Mesodermal cell (in vitro differentiated cells): ENCODE data around the gene HSPA9.
"Not testable (repeated sequence)": the region's sequence is repeated elsewhere in the genome, so short reads cannot be mapped to it uniquely, and the experiment has no call there.

ENCODE experiments used
- H3K27ac ChIP-seq: 2 replicates; pipeline ENCODE4 v1.7.0; 2013; ENCODE audit warnings: mild to moderate bottlenecking, low read depth, low read length, moderate library complexity; ENCODE audit not compliant: severe bottlenecking
- H3K36me3 ChIP-seq: 2 replicates; pipeline ENCODE4 v1.7.1; 2013; ENCODE audit warnings: mild to moderate bottlenecking, low read length, moderate library complexity; ENCODE audit not compliant: control insufficient read depth, insufficient read depth
- H3K4me1 ChIP-seq: one replicate; pipeline ENCODE4 v1.7.1; 2013; ENCODE audit warnings: mild to moderate bottlenecking, low read length; ENCODE audit not compliant: insufficient read depth, control insufficient read depth, poor library complexity, severe bottlenecking
- H3K4me3 ChIP-seq: 2 replicates; pipeline ENCODE4 v1.7.0; 2013; ENCODE audit warnings: low read length, control low read depth, mild to moderate bottlenecking; ENCODE audit not compliant: insufficient read depth, poor library complexity, severe bottlenecking; ENCODE audit errors: extremely low read depth
- H3K9me3 ChIP-seq: 2 replicates; pipeline ENCODE4 v1.7.1; 2013; ENCODE audit warnings: mild to moderate bottlenecking, low read length, moderate library complexity; ENCODE audit not compliant: control insufficient read depth
- WGBS, 2 experiments: methylation state at CpG; one replicate each; pipeline ENCODE4 v1.1.5; 2013; ENCODE audit warnings: missing lambda C conversion rate in 2 of 2; ENCODE audit not compliant: insufficient coverage in 2 of 2; 5-methylcytosine and 5-hydroxymethylcytosine counted together

HSPA9 gene

DNA sequence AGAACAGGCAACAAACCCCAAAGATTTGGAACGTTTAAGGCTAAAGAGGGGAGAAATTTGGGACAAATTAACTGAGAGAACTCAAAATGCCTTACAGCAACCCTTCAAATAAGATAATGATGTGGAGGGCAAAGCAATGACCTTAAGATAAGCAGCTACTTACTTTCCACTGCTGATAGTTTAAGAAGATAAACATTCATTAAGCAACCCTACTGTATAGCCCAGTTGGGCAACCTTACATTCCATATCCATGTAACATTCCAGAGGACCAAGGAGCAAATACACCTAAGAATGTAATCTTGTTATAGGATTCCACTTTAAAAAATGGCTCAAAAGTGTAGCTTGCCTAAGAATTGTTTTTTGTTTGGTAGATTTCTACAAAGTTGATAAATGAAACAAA is 47.0 kb downstream of the HSPA9 start:
- Histone ChIP-seq H3K9me3 (no peaks in the 10 kb centered on the region), H3K4me1 (peaks cover 14% of the 10 kb centered on the region), H3K4me3 (no peak overlapping the region), H3K36me3 (peaks cover 86% of the 10 kb centered on the region), H3K27ac (no peak overlapping the region)
- 83% methylated on average over 1 of the region's 1 CpG; no CpG with 5 or more reads in 1 of the 2 experiments for WGBS, 2 experiments

DNA sequence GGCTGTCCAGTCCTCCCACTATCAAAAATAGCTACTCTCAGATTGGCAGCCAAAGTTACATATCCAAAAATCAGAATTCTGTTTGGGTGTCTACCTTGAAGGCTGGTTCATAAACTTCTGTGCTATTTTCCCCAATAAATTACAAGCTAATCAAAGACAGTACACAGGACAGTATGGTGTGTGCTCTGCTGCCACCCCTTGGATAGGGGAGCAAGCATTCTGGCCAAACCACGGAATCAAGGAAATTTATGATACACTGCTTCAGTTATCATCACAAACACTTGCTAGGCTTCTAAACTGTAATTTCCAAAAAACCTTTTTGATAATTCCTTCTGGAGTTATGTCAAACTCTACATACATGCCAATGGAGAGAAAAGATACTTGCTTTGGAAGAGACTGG is 48.0 kb downstream of the HSPA9 start:
- WGBS, 2 experiments, result 100% methylated on average over 1 of the region's 1 CpG; no CpG with 5 or more reads in 1 of the 2 experiments
- no peak overlapping the region for H3K27ac ChIP-seq
- H3K9me3 ChIP-seq, result no peaks in the 10 kb centered on the region
- H3K4me3 ChIP-seq, result no peak overlapping the region
- peaks cover 81% of the 10 kb centered on the region for H3K36me3 ChIP-seq
- peaks cover 16% of the 10 kb centered on the region for H3K4me1 ChIP-seq

DNA sequence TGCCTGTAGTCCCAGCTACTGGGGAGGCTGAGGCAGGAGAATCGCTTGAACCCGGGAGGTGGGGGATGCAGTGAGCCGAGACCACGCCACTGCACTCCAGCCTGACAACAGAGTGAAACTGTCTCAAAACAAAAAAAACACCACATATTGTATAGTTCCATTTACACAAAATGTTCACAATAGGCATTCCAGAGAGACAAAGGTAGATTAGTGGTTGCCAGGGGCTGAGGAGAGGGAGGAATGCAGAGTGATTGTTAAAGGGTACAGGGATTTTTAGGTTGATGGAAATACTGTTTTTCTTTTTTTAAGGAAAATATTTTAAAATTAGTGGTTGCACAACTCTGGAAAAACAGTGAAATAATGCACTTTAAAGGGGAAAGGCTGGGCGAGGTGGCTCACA is 51.8 kb downstream of the HSPA9 start:
- Histone ChIP-seq H3K36me3 (peaks cover 66% of the 10 kb centered on the region), H3K27ac (peak overlapping the region; percentile 36), H3K9me3 (no peaks in the 10 kb centered on the region), H3K4me3 (no peak overlapping the region), H3K4me1 (peaks cover 10% of the 10 kb centered on the region)
- WGBS, 2 experiments, result 87 to 98% methylated on average over 3 to 5 of the region's 5 CpGs

DNA sequence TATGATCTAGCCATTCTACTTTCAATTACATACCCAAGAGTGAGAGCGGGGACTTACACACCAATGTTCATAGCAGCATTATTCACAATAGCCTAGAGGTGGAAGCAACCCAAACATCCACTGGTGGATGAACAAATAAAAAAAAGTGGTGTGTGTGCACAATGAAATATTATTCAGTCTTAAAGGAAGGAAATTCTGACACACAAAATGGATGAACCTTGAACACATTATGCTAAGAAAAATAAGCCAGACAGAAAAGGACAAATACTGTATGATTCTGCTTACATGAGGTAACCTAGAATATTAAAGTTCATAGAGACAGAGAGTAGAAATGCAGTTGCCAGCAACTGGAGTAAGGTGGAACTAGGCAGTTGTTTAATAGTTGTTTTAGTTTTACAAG is 54.2 kb downstream of the HSPA9 start:
- Histone ChIP-seq H3K27ac (no peak overlapping the region), H3K4me3 (no peak overlapping the region), H3K36me3 (peaks cover 68% of the 10 kb centered on the region), H3K9me3 (no peaks in the 10 kb centered on the region), H3K4me1 (peaks cover 5% of the 10 kb centered on the region)
- WGBS, 2 experiments, result no CpG with 5 or more reads among the region's 1 CpG

DNA sequence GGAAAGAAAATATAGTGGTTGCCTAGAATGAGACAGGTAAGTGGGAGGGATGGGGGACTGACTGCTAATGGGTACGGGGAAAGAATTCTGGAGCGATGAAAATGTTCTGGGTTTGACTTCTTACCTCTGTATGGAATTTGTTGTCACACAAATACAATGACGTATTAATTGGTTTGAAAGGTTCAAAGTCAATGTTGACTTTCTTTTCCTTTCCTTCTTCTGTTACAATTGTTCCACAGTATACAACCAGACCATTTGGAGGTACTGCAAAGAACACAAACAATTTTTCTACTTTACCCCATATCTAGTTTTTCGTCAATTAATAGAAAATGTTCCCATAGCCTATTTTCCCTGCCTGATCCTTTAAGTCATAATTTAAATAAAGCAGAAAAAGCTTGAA is 57.8 kb downstream of the HSPA9 start:
- no peak overlapping the region for H3K4me3 ChIP-seq
- peaks cover 79% of the 10 kb centered on the region for H3K36me3 ChIP-seq
- H3K4me1 ChIP-seq, result peaks cover 4% of the 10 kb centered on the region
- 92 to 100% methylated on average over 2 of the region's 4 CpGs for WGBS, 2 experiments
- H3K9me3 ChIP-seq, result no peaks in the 10 kb centered on the region
- H3K27ac ChIP-seq, result no peak overlapping the region

DNA sequence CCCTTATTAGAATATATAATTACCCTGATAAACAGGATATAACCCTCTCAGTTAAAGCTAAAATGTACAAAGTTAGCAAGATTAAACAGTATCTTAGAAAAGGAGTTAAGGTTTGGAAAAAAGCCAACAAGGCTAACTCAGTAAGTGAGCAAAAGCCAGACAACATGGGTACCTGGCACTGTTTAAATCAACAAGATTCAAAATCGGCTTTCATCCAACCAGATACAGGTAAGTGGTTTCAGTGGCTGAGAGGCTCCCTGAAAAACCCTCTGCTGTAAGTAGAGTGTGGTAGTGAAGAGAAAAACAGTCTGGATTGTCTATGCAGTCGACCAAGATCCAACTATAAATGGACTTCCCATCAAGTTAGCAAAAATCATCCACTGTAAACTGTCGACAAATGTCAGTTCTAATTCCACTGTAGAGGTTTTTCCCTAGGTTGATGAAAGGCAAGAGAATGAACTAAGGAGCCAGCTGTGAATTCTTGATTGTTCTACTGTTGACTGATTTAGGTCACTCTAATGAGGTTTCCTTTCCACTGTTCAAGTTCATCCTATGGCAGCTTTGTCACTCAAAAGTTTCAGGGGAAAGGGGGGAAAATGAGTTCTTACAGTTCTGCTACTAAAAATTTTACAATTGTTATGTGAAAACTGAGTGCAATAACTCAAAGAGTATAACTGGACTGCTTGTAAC is 59.5 kb downstream of the HSPA9 start:
- no peak overlapping the region for H3K27ac ChIP-seq
- H3K9me3 ChIP-seq, result no peaks in the 10 kb centered on the region
- H3K36me3 ChIP-seq, result peaks cover 88% of the 10 kb centered on the region
- H3K4me3 ChIP-seq, result no peak overlapping the region
- 92 to 100% methylated on average over 2 of the region's 3 CpGs for WGBS, 2 experiments
- H3K4me1 ChIP-seq, result peaks cover 4% of the 10 kb centered on the region

DNA sequence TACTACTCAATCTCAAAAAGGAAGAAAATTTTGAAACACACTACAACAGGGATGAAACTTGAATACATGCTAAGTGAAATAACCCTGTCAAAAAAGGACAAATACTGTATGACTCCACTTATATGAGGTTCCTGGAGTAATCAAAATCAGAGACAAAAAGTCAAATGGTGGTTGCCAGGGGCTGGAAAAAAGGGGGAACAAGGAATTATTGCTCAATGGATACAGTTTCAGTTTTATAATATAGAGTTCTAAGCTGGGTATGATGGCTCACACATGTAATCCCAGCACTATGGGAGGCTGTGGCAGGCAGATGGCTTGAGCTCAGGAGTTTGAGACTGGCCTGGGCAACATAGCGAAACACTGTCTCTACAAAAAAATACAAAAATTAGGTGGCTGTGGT is 61.2 kb downstream of the HSPA9 start:
- 100% methylated on average over 1 of the region's 1 CpG; no CpG with 5 or more reads in 1 of the 2 experiments for WGBS, 2 experiments
- Histone ChIP-seq H3K4me1 (peaks cover 4% of the 10 kb centered on the region), H3K27ac (no peak overlapping the region), H3K36me3 (peaks cover 92% of the 10 kb centered on the region), H3K4me3 (no peak overlapping the region), H3K9me3 (no peaks in the 10 kb centered on the region)

DNA sequence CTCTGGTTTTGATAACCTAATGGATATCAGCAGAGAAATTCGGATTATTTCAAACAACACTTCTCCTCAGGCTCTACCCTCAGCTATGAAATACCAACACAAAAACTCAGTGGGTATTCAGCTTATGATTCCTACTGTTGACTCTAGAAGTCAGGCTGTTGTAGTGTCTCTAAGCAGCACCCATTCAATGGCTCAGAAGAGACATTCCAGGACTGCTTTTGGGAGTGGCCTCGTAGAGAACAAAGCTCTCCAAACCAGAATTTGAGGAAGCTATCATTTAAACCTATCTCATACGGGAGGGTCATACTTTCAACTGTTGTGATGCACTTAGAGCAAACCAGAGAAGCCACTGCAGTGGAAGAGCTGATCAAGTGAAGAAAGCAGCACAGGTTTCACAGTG is 66.2 kb downstream of the HSPA9 start:
- Histone ChIP-seq H3K9me3 (no peaks in the 10 kb centered on the region), H3K36me3 (peaks cover 75% of the 10 kb centered on the region), H3K27ac (no peak overlapping the region), H3K4me1 (peaks cover 4% of the 10 kb centered on the region), H3K4me3 (no peak overlapping the region)
- WGBS, 2 experiments, result 86 to 100% methylated on average over 1 to 2 of the region's 3 CpGs

DNA sequence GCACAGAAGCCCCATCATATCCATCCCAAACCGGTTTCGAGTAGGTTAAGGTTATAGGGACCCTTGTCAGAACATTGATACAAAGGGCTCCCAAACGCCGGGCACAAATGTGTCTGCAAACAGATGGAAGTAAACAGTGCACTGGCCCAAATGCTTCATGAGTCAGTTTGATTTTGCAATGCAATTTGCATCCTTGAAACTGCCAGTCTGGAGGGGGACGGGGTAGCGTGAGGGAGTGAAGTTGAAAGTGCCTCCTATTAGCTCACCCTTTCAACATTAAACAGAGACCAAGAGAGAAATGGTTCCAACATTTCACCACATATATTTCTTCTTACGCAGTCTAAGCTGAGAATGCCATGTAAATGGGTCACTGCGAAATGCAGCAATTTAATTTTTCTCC is 67.7 kb downstream of the HSPA9 start:
- not testable (repeated sequence) for H3K4me1 ChIP-seq, H3K9me3 ChIP-seq, H3K27ac ChIP-seq, H3K4me3 ChIP-seq
- peaks cover 60% of the 10 kb centered on the region for H3K36me3 ChIP-seq
- WGBS, 2 experiments, result 94 to 100% methylated on average over 1 to 7 of the region's 8 CpGs

DNA sequence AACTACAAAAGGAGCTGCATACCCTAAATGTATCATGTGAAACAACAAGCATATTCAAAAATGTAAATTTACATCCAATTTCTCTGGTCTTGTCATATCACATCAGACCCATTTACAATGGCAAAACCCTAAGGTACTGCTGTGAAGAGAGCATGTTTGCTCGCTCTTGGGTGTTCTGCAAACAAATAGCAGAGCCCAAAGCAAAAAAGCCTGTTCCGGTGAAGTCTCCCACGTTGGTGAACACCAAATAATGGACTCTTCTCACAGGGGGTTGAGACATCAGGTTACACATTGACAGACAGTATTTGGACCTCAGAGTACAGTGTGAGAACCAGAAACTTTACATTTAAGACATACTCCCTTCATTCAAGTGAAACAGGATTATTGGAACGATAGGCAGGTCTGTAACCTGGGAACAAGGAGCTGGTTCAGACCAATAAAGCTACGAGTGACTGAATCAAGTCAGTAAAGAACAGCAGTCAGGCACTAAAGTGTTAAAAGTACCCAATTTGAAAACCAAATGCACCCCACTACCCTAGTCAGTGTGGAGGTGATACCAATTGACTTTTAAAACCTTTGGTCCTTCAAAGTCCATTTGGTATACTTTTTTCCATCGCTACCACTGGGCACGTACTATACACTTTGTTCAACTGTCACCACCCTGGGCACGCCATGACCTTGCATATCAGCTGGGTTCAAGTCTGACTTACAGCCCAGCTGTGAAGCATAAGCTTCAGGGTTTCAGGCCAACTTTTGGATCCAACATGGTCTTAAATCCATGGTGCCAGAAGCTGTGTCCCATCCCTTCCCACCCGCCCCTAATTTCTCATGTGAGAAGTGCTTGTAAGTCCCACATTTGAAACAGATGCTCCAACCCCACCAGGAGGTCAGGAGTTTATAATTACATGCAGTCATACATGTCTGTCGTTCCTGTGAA is 68.6 kb downstream of the HSPA9 start:
- WGBS, 2 experiments, result 96 to 97% methylated on average over 10 of the region's 10 CpGs
- no peaks in the 10 kb centered on the region for H3K4me1 ChIP-seq
- no peak overlapping the region for H3K4me3 ChIP-seq
- no peak overlapping the region for H3K27ac ChIP-seq
- no peaks in the 10 kb centered on the region for H3K9me3 ChIP-seq
- peaks cover 53% of the 10 kb centered on the region for H3K36me3 ChIP-seq

DNA sequence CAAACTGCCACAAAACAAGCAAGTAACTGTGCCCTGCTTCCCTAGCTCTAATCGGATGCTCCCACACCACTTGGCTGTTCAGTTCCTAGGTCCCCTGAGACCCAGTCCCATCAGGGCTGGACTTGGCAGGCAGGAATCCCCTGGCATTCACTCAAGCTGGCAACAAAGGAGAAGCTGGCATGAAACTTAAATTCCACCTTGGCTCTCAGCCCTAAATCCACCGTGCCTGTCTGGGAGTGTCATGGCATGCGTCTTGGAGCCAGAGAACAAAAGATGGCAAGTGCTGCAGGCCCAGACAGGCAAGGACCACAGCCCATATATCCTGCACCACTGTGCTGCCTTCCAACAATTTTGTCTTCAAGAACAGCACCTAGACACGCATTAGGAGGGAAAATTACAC is 70.4 kb downstream of the HSPA9 start:
- no peak overlapping the region for H3K4me3 ChIP-seq
- H3K9me3 ChIP-seq, result no peaks in the 10 kb centered on the region
- H3K36me3 ChIP-seq, result peaks cover 39% of the 10 kb centered on the region
- WGBS, 2 experiments, result 94 to 100% methylated on average over 4 of the region's 4 CpGs
- H3K4me1 ChIP-seq, result no peaks in the 10 kb centered on the region
- no peak overlapping the region for H3K27ac ChIP-seq
